LNCaP clone FGC (cell line): Measurements from ENCODE around the gene IMP3.

Experiments used
- DNase-seq: peaks from one replicate; pipeline ENCODE4 v3.0.0-alpha.2; 2011; ENCODE audit warnings: low read depth
- H3K4me3 ChIP-seq: 2 replicates; pipeline ENCODE4 v1.5.1; 2011; ENCODE audit warnings: mild to moderate bottlenecking, low read depth, low read length, control low read depth
- CTCF ChIP-seq: IDR thresholded peaks from 2 replicates; pipeline ENCODE4 v1.5.1; 2012; ENCODE audit warnings: mild to moderate bottlenecking; ENCODE audit not compliant: control insufficient read depth, insufficient read depth; ENCODE audit errors: extremely low read depth

IMP3 gene

DNA sequence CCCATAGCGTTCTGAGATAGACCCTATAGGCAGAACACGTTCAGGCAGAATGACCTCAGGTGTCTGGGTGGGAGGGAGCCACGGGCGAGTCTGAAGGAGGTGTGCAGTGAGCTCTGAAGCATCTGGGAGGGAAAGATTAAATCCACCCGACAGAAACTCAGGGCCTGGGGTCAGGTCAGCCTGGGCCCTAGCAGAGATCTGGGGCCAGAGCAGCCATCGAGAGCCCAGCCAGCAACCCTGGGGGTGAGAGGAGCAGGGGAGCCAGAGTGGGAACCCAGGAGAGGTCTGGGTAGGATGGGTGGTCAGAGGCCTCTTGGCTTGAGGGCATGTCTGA is 29.8 kb upstream of the IMP3 start:
- H3K4me3 ChIP-seq = no peak overlapping the region
- TF ChIP-seq CTCF = no peak
- no peak for DNase-seq

GRCh38 chr15:75669191-75669878 is 29.3 kb upstream of the IMP3 start:
- DNase-seq = no peak
- no peak overlapping the region for H3K4me3 ChIP-seq
- no peak for TF ChIP-seq CTCF

DNA sequence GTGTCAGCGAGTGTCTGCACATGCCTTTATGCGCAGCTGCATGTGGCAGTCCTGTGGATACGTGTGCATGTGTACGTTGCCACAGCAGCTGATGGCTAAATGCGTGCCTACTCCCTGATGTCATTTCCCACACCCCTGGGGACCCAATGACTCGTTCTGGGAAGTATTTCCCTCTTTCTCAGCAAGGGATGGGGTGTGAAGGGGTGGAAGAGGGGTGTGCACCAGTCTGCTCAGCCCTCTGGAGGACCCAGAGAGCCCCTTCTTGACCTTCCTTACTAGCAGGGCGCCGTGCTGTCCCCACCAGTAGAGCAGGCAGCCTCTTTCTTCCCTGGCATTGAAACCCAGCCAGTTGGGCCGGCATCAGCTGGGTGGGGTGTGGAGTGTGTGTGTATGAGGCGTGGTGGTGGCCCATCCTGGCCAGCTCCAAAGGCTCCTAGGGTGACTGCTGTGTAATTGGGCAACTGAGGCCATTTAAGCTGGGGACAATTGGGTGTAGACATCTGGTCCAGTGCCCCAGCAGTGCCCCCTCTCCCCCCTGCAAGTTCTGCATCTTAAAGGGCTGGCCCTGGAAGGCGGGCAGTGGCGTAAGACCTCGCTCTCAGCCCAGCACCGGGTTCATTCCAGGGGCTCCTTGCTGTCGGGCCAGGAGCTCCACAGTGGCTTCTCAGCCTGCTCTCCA is 26.9 kb upstream of the IMP3 start:
- no peak for TF ChIP-seq CTCF
- H3K4me3 ChIP-seq = no peak overlapping the region
- no peak for DNase-seq

GRCh38 chr15:75663931-75664421 is 24.0 kb upstream of the IMP3 start:
- H3K4me3 ChIP-seq = no peak overlapping the region
- TF ChIP-seq CTCF = no peak
- DNase-seq = no peak

- H3K4me3 ChIP-seq = no peak overlapping the region
- TF ChIP-seq CTCF = no peak
- DNase-seq = no peak
Observed at GRCh38 chr15:75662823-75663519, 22.9 kb upstream of the IMP3 start.

- no peak overlapping the region for H3K4me3 ChIP-seq
Observed at GRCh38 chr15:75661756-75662140, 21.7 kb upstream of the IMP3 start.

More at GRCh38 chr15:75661756-75662140, 21.7 kb upstream of the IMP3 start:
- DNase-seq = no peak
- no peak for TF ChIP-seq CTCF
